ENCODE data around the gene RAC3.

The RAC3 gene

DNA sequence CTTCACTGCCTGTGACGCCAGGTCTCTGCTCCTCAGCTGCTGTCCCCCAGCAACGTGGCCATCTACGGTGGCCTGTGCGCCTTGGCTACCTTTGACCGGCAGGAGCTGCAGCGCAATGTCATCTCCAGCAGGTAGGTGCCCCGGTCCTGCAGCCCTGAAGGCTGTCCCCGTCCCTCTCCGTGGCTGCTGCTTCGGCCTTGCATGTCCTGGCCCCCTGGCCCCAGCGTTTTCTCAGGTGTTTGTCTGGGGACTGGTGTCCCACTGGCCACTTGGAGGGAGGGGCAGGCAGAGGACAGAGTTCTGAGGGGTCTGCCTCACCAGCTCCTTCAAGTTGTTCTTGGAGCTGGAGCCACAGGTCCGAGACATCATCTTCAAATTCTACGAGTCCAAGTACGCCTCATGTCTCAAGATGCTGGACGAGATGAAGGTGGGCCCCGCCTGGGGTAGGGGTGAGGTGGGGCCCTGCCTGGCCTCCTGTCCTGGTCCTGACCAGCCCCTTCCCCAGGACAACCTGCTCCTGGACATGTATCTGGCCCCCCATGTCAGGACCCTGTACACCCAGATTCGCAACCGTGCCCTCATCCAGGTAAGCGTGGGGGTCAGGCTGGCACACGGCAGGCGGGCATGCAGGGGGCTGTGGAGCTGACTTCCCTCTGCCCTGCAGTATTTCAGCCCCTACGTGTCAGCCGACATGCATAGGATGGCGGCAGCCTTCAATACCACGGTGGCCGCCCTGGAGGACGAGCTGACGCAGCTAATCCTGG, 24.7 kb downstream of the RAC3 start:
- TF ChIP-seq CTCF (IDR thresholded peaks at IDR 0.05; ENCODE audit: low read length): no peak
- no peak for TF ChIP-seq EZH2 (IDR thresholded peaks at IDR 0.05; ENCODE audit: borderline replicate concordance, low read length)
- Histone ChIP-seq H4K20me1 (ENCODE audit: insufficient read depth, low read length) (no peaks in the 10 kb centered on the region), H3K4me2 (ENCODE audit: low read length) (no peak overlapping the region), H3K9ac (ENCODE audit: low read length) (no peak overlapping the region), H3K9me2 (ENCODE audit: low read depth, low read length) (no peaks in the 10 kb centered on the region), H3K9me3 (ENCODE audit: low read length) (no peaks in the 10 kb centered on the region), H3K79me2 (ENCODE audit: insufficient read depth, low read length) (0 out of 2 replicates have a peak, but pooled peaks cover 4% of the 10 kb centered on the region), H3F3A (ENCODE audit: insufficient read depth, low read length) (no peaks in the 10 kb centered on the region), H3K27me3 (ENCODE audit: insufficient read depth, low read length) (no peaks in the 10 kb centered on the region), H2AFZ (ENCODE audit: low read length) (no peak overlapping the region), H3K27ac (ENCODE audit: low read depth, low read length, poor library complexity, severe bottlenecking) (no peak overlapping the region), H3K4me3 (ENCODE audit: low read depth, low read length, poor library complexity, severe bottlenecking) (no peak overlapping the region), H3K4me1 (ENCODE audit: insufficient read depth, low read length, severe bottlenecking) (peaks cover 17% of the 10 kb centered on the region), H3K36me3 (ENCODE audit: insufficient read depth, low read length) (peaks cover 78% of the 10 kb centered on the region)

GRCh38 chr17:82056729-82057621, 25.5 kb downstream of the RAC3 start:
- no peak overlapping the region for H3K9ac ChIP-seq (ENCODE audit: low read length)
- no peaks in the 10 kb centered on the region for H3K27me3 ChIP-seq (ENCODE audit: insufficient read depth, low read length)
- no peak overlapping the region for H3K4me3 ChIP-seq (ENCODE audit: low read depth, low read length, poor library complexity, severe bottlenecking)
- no peaks in the 10 kb centered on the region for H3K9me2 ChIP-seq (ENCODE audit: low read depth, low read length)
- TF ChIP-seq EZH2 (IDR thresholded peaks at IDR 0.05; ENCODE audit: borderline replicate concordance, low read length) (no peak), CTCF (IDR thresholded peaks at IDR 0.05; ENCODE audit: low read length) (no peak)
- H4K20me1 ChIP-seq (ENCODE audit: insufficient read depth, low read length): no peaks in the 10 kb centered on the region
- H3K27ac ChIP-seq (ENCODE audit: low read depth, low read length, poor library complexity, severe bottlenecking): no peak overlapping the region
- H3K4me1 ChIP-seq (ENCODE audit: insufficient read depth, low read length, severe bottlenecking): peaks cover 17% of the 10 kb centered on the region
- no peak overlapping the region for H3K4me2 ChIP-seq (ENCODE audit: low read length)
- H3F3A ChIP-seq (ENCODE audit: insufficient read depth, low read length): no peaks in the 10 kb centered on the region
- no peaks in the 10 kb centered on the region for H3K9me3 ChIP-seq (ENCODE audit: low read length)
- H3K79me2 ChIP-seq (ENCODE audit: insufficient read depth, low read length): 0 out of 2 replicates have a peak, but pooled peaks cover 4% of the 10 kb centered on the region
- H2AFZ ChIP-seq (ENCODE audit: low read length): no peak overlapping the region
- H3K36me3 ChIP-seq (ENCODE audit: insufficient read depth, low read length): peaks cover 84% of the 10 kb centered on the region

- no peak overlapping the region for H3K4me3 ChIP-seq (ENCODE audit: low read depth, low read length, poor library complexity, severe bottlenecking)
- H3K9me2 ChIP-seq (ENCODE audit: low read depth, low read length): no peaks in the 10 kb centered on the region
- no peak overlapping the region for H2AFZ ChIP-seq (ENCODE audit: low read length)
- peaks cover 5% of the 10 kb centered on the region for H3K4me1 ChIP-seq (ENCODE audit: insufficient read depth, low read length, severe bottlenecking)
- TF ChIP-seq CTCF (IDR thresholded peaks at IDR 0.05; ENCODE audit: low read length): no peak
- TF ChIP-seq EZH2 (IDR thresholded peaks at IDR 0.05; ENCODE audit: borderline replicate concordance, low read length): no peak
- no peaks in the 10 kb centered on the region for H3K79me2 ChIP-seq (ENCODE audit: insufficient read depth, low read length)
- no peaks in the 10 kb centered on the region for H3K9me3 ChIP-seq (ENCODE audit: low read length)
- no peaks in the 10 kb centered on the region for H3K27me3 ChIP-seq (ENCODE audit: insufficient read depth, low read length)
- H4K20me1 ChIP-seq (ENCODE audit: insufficient read depth, low read length): no peaks in the 10 kb centered on the region
- H3K27ac ChIP-seq (ENCODE audit: low read depth, low read length, poor library complexity, severe bottlenecking): no peak overlapping the region
- H3K4me2 ChIP-seq (ENCODE audit: low read length): no peak overlapping the region
- H3F3A ChIP-seq (ENCODE audit: insufficient read depth, low read length): no peaks in the 10 kb centered on the region
- H3K36me3 ChIP-seq (ENCODE audit: insufficient read depth, low read length): peaks cover 98% of the 10 kb centered on the region
- no peak overlapping the region for H3K9ac ChIP-seq (ENCODE audit: low read length)
These were observed 26.9 kb downstream of the RAC3 start for GRCh38 chr17:82058230-82058854.

All from OCI-LY1 (cell line).